ENCODE data around the gene AMBP. TPM values are rescaled to one million over a fixed set of nuclear protein-coding genes. Genes with fewer than 3 reads are reported as not detected.

AMBP gene
- total RNA-seq, 1 donor from 2014 or later: not detected

GRCh38 chr9:114080773-114081440 is 2.8 kb upstream of the AMBP start:
- Histone ChIP-seq H3K4me3 (ENCODE audit: low read depth, low read length) (no peak overlapping the region), H3K36me3 (ENCODE audit: control insufficient read depth, insufficient read depth, low read length) (no peaks in the 10 kb centered on the region), H3K27me3 (ENCODE audit: control insufficient read depth, insufficient read depth, low read length) (peaks cover 6% of the 10 kb centered on the region)
- DNase-seq (ENCODE audit: low read depth): no peak
- TF ChIP-seq, protein P1, sequence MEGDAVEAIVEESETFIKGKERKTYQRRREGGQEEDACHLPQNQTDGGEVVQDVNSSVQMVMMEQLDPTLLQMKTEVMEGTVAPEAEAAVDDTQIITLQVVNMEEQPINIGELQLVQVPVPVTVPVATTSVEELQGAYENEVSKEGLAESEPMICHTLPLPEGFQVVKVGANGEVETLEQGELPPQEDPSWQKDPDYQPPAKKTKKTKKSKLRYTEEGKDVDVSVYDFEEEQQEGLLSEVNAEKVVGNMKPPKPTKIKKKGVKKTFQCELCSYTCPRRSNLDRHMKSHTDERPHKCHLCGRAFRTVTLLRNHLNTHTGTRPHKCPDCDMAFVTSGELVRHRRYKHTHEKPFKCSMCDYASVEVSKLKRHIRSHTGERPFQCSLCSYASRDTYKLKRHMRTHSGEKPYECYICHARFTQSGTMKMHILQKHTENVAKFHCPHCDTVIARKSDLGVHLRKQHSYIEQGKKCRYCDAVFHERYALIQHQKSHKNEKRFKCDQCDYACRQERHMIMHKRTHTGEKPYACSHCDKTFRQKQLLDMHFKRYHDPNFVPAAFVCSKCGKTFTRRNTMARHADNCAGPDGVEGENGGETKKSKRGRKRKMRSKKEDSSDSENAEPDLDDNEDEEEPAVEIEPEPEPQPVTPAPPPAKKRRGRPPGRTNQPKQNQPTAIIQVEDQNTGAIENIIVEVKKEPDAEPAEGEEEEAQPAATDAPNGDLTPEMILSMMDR (IDR thresholded peaks at IDR 0.05; ENCODE audit: insufficient read depth, low read length, poor library complexity, severe bottlenecking): no peak

- H3K4me3 ChIP-seq (ENCODE audit: low read depth, low read length): no peak overlapping the region
- TF ChIP-seq, protein P1 (IDR thresholded peaks at IDR 0.05; ENCODE audit: insufficient read depth, low read length, poor library complexity, severe bottlenecking): no peak
- no peaks in the 10 kb centered on the region for H3K36me3 ChIP-seq (ENCODE audit: control insufficient read depth, insufficient read depth, low read length)
- H3K27me3 ChIP-seq (ENCODE audit: control insufficient read depth, insufficient read depth, low read length): peaks cover 9% of the 10 kb centered on the region
- no peak for DNase-seq (ENCODE audit: low read depth)
Measured at GRCh38 chr9:114080195-114080772, 2.2 kb upstream of the AMBP start.

GRCh38 chr9:114078781-114079156 is 669 bp upstream of the AMBP start:
- Histone ChIP-seq H3K4me3 (ENCODE audit: low read depth, low read length) (no peak overlapping the region), H3K36me3 (ENCODE audit: control insufficient read depth, insufficient read depth, low read length) (no peaks in the 10 kb centered on the region), H3K27me3 (ENCODE audit: control insufficient read depth, insufficient read depth, low read length) (peaks cover 12% of the 10 kb centered on the region)
- TF ChIP-seq, protein P1 (IDR thresholded peaks at IDR 0.05; ENCODE audit: insufficient read depth, low read length, poor library complexity, severe bottlenecking): no peak
- no peak for DNase-seq (ENCODE audit: low read depth)

DNA sequence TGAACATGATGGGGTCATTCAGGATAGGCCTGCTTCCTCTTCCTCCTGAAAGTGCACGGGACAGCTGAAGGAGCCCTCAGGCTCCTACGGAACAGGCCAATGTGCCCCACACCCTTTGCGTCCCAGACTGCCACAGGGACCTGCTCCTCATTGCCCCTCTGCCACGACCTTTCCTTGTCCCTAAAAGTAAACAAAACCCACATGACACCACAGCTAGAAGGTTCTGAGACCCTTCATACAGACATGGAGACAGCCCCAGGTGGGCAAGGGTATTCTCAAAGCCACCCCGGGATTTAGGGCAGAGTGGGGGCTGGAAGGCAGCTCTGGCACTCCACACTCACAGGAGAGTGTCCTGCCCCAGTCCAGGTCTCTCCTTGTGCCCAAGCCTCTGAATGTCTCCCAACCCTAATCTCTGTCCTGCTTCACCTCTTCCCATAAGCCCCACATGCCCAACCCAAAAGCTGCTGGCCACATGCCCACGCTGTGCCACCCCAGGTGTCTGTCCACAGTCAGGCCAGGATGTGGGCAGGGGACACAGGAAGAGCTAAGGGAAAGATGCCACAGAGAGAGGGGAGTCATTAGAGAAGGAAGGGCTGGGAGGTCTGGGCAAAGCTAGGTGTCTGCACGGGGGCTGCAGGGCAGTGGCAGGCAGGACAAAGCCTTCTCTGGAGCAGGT is 800 bp downstream of the AMBP start:
- TF ChIP-seq, protein P1 (IDR thresholded peaks at IDR 0.05; ENCODE audit: insufficient read depth, low read length, poor library complexity, severe bottlenecking): no peak
- Histone ChIP-seq H3K4me3 (ENCODE audit: low read depth, low read length) (no peak overlapping the region), H3K36me3 (ENCODE audit: control insufficient read depth, insufficient read depth, low read length) (no peaks in the 10 kb centered on the region), H3K27me3 (ENCODE audit: control insufficient read depth, insufficient read depth, low read length) (peaks cover 12% of the 10 kb centered on the region)
- DNase-seq (ENCODE audit: low read depth): no peak

DNA sequence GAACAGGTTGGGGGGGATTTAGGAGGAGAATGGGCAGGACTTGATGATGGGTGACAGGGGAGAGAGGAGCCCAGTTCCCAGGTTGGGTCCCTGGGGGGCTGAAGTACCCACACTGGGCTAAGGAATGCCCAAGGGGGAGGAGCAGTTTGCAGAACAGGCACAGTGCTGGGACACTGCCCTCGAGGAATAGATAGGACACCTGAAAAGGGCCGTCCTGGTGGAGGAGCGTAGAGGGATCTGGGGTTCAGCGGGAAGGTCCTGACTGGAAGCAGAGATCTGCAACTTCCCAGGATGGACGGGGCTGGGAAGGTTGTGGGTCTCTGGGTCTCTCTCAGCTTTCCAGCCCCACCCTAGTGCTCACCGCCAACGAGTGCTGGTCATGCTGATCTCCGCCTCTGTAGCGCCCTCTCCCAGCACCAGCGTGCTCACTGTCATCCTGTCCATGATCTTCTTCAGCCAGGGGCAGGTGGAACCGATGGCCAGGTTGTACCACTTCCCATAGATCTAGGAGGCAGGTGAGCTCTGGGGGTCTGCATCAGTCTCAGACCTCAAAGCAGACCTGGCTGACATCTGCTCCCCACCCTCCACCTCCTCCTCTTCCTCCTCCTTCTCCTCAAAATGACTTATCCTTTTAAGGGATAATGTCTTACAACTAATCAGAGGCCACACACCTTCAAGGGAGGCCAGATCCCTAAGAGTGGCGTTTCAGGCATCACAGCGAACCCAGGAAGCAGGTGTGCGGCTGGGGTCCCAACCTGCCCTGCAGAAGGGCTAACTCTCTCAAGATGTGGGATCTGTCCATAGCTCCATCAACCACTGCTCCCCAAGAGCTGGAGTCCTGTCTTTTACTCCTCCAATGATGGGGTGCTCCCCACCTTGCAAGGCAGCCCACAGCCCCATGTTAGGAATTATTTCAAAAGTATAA is 1.6 kb downstream of the AMBP start:
- no peak for DNase-seq (ENCODE audit: low read depth)
- TF ChIP-seq, protein P1 (IDR thresholded peaks at IDR 0.05; ENCODE audit: insufficient read depth, low read length, poor library complexity, severe bottlenecking): no peak
- Histone ChIP-seq H3K36me3 (ENCODE audit: control insufficient read depth, insufficient read depth, low read length) (no peaks in the 10 kb centered on the region), H3K4me3 (ENCODE audit: low read depth, low read length) (no peak overlapping the region), H3K27me3 (ENCODE audit: control insufficient read depth, insufficient read depth, low read length) (peaks cover 12% of the 10 kb centered on the region)
